B cell (primary cell): ENCODE data around the gene ATL1. TPM values are rescaled to one million over a fixed set of nuclear protein-coding genes. Genes with fewer than 3 reads are reported as not detected.
A peak's percentile ranks its signal among the peaks of the same experiment; 100 is the strongest.
"Not testable (repeated sequence)": the region's sequence is repeated elsewhere in the genome, so short reads cannot be mapped to it uniquely, and the experiment has no call there.

Source experiments
- ATAC-seq: fragments of 200-7000 bp; cut with Tn5 transposase; one replicate; pipeline ENCODE4 v1.10.0; 2021; ENCODE audit warnings: low read depth, mild to moderate bottlenecking, moderate number of reproducible peaks, moderate library complexity
- CTCF ChIA-PET: fragments of 350-600 bp; sonication (Branson Sonifier 250); formaldehyde crosslinking; loops from one replicate; lab custom pipeline; 2021; ENCODE audit warnings: antibody characterized with exemption, inconsistent platforms; lab: Charles Lee
- POLR2A ChIA-PET: fragments of 350-600 bp; sonication (Branson Sonifier 250); formaldehyde crosslinking; loops from one replicate; lab custom pipeline; 2021; ENCODE audit warnings: antibody characterized with exemption; lab: Charles Lee
- DNase-seq: peaks from one replicate; pipeline ENCODE4 v3.0.0; 2013
- H2AFZ ChIP-seq: 2 replicates; pipeline ENCODE4 v1.6.1; 2012; ENCODE audit warnings: mild to moderate bottlenecking, low read depth, low read length; ENCODE audit not compliant: insufficient read depth, poor library complexity, severe bottlenecking
- H3K27ac ChIP-seq, 2 donors: 1 replicate in 1 of 2; 2 replicates in 1 of 2; pipeline ENCODE4 v1.5.1; 2012 to 2013; ENCODE audit warnings: low read length in 2 of 2, mild to moderate bottlenecking in 2 of 2, moderate library complexity in 1 of 2
- H3K27me3 ChIP-seq, 4 experiments: fragments of 200-600 bp in 1 of 4; sonication (generic) in 1 of 4; replicated peaks in 1 of 4; 1 replicate in 2 of 4; 2 replicates in 2 of 4; pipeline versions ENCODE4 v1.6.1 to v1.7.0; 2013 to 2016; ENCODE audit warnings: low read length in 3 of 4, mild to moderate bottlenecking in 2 of 4, mixed read lengths in 1 of 4, moderate library complexity in 1 of 4; ENCODE audit not compliant: insufficient read depth in 4 of 4, control insufficient read depth in 3 of 4; ENCODE audit errors: control extremely low read depth in 1 of 4
- H3K36me3 ChIP-seq, 2 experiments: replicated peaks in 1 of 2; 1 replicate in 1 of 2; 2 replicates in 1 of 2; pipeline versions ENCODE4 v1.6.1 to v1.7.1; 2013; ENCODE audit warnings: low read length in 1 of 2; ENCODE audit not compliant: insufficient read depth in 2 of 2, control insufficient read depth in 1 of 2; ENCODE audit errors: control extremely low read depth in 1 of 2, extremely low read depth in 1 of 2
- H3K4me1 ChIP-seq, 2 donors: fragments of 200-600 bp in 1 of 2; sonication (generic) in 1 of 2; 1 replicate in 1 of 2; 2 replicates in 1 of 2; pipeline versions ENCODE4 v1.5.1 to v1.6.1; 2013 to 2017; ENCODE audit warnings: low read length in 2 of 2; ENCODE audit not compliant: control insufficient read depth in 2 of 2, insufficient read depth in 2 of 2
- H3K4me2 ChIP-seq: replicated peaks from 2 replicates; pipeline ENCODE3; 2012; ENCODE audit warnings: mild to moderate bottlenecking, low read depth, low read length; ENCODE audit not compliant: poor library complexity, severe bottlenecking
- H3K4me3 ChIP-seq, 5 experiments: fragments of 200-600 bp in 1 of 5; sonication (generic) in 1 of 5; 1 replicate in 3 of 5; 2 replicates in 2 of 5; pipeline versions ENCODE4 v1.5.1 to v1.7.0; 2011 to 2016; ENCODE audit warnings: low read length in 4 of 5, mild to moderate bottlenecking in 4 of 5, low read depth in 2 of 5, control low read depth in 1 of 5, moderate library complexity in 1 of 5; ENCODE audit not compliant: insufficient read depth in 1 of 5; ENCODE audit errors: control extremely low read depth in 1 of 5, extremely low read depth in 1 of 5
- H3K79me2 ChIP-seq: fragments of 200-600 bp; sonication (generic); one replicate; pipeline ENCODE4 v1.6.0; 2016; ENCODE audit warnings: low read length; ENCODE audit not compliant: control insufficient read depth, insufficient read depth
- H3K9ac ChIP-seq: fragments of 200-600 bp; sonication (generic); 2 replicates; pipeline ENCODE4 v1.6.1; 2017; ENCODE audit warnings: mild to moderate bottlenecking, low read length, moderate library complexity
- H3K9me3 ChIP-seq, 3 donors: one replicate each; pipeline versions ENCODE4 v1.6.1 to v1.7.1; 2013; ENCODE audit warnings: low read length in 2 of 3; ENCODE audit not compliant: control insufficient read depth in 2 of 3, insufficient read depth in 1 of 3; ENCODE audit errors: control extremely low read depth in 1 of 3
- H4K20me1 ChIP-seq: 2 replicates; pipeline ENCODE4 v1.6.0; 2012; ENCODE audit warnings: mild to moderate bottlenecking, low read length; ENCODE audit not compliant: insufficient read depth, control insufficient read depth, poor library complexity, severe bottlenecking
- H3K27ac Mint-ChIP-seq: one replicate; pipeline ENCODE4 v1.8.0; 2021; ENCODE audit warnings: mixed read lengths
- H3K27me3 Mint-ChIP-seq: one replicate; pipeline ENCODE4 v1.8.0; 2021; ENCODE audit warnings: mixed read lengths
- H3K4me1 Mint-ChIP-seq: one replicate; pipeline ENCODE4 v1.8.0; 2021; ENCODE audit warnings: mixed read lengths
- H3K4me3 Mint-ChIP-seq: one replicate; pipeline ENCODE4 v1.8.0; 2021; ENCODE audit warnings: mixed read lengths
- H3K9me3 Mint-ChIP-seq: one replicate; pipeline ENCODE4 v1.8.0; 2022; ENCODE audit warnings: mixed read lengths; ENCODE audit not compliant: insufficient read depth
- CTCF ChIP-seq: fragments of 200-600 bp; IDR thresholded peaks from one replicate; pipeline ENCODE4 v1.8.0; 2022; ENCODE audit warnings: antibody characterized with exemption, mild to moderate bottlenecking
- EZH2 ChIP-seq: IDR thresholded peaks from 2 replicates; pipeline ENCODE4 v1.6.1; 2012; ENCODE audit warnings: borderline replicate concordance, low read depth, mild to moderate bottlenecking, moderate library complexity, low read length; ENCODE audit not compliant: insufficient read depth, poor library complexity, severe bottlenecking
- WGBS: methylation state at CpG from one replicate; pipeline ENCODE4 v1.1.5; 2013; ENCODE audit warnings: missing lambda C conversion rate; ENCODE audit not compliant: insufficient coverage; 5-methylcytosine and 5-hydroxymethylcytosine counted together
- intact Hi-C: fragments of 100-400 bp; cut with micrococcal nuclease; formaldehyde crosslinking; loops from one replicate; pipeline ENCODE4 v1.10.0; 2022
- polyA plus RNA-seq: library from polyadenylated mRNA; depleted of rRNA; stranded (reverse); fragments of >200 nt; gene quantifications from 2 replicates; pipeline ENCODE4 v1.2.3, GENCODE V29; 2012
- total RNA-seq, 2 donors: library from RNA; stranded (reverse); fragments of 120-200 nt in 1 of 2; gene quantifications; 1 replicate in 1 of 2; 2 replicates in 1 of 2; pipeline versions ENCODE4 v1.2.3 to v1.2.4, GENCODE V29; 2013 to 2022

The ATL1 gene
- total and polyA plus RNA-seq, 2 donors (not counting 1 experiment from before 2014, with no cell fraction given), result 2.9 TPM

- Histone ChIP-seq H3K4me1 (peaks cover 22 to 46% of the 10 kb centered on the region in 2 donors), H3K4me3 (peak overlapping the region in 2 of 5 experiments; percentile 3 to 93), H3K4me2 (peak overlapping the region; percentile 88), H3K9ac (peak overlapping the region; percentile 39), H3K27ac (peak overlapping the region; percentile 17 to 91), H3K36me3 (peaks cover 13 to 27% of the 10 kb centered on the region in 2 experiments), H3K79me2 (peaks cover 71% of the 10 kb centered on the region)
- Mint-ChIP-seq H3K4me1 (peaks cover 40% of the 10 kb centered on the region), H3K27ac (peak overlapping the region; percentile 71), H3K4me3 (peak overlapping the region; percentile 80)
- H3K27me3 ChIP-seq, H3K27me3 Mint-ChIP-seq, CTCF ChIA-PET, H4K20me1 ChIP-seq, H2AFZ ChIP-seq, DNase-seq, H3K9me3 Mint-ChIP-seq, H3K9me3 ChIP-seq: not testable (repeated sequence)
- peak; percentile 25 for ATAC-seq
- WGBS, result no CpG with 5 or more reads among the region's 5 CpGs
- POLR2A ChIA-PET, result interaction anchor here (0.6 kb wide), 1 partner anchor 125 kb away, joined by 3 read pairs; no protein-coding TSS in a partner anchor
- intact Hi-C loops, result loop anchor here (5.0 kb wide), 3 partner anchors 47 to 353 kb away; partner anchors contain the start of genes DMAC2L, L2HGDH and NIN
Measured at GRCh38 chr14:50665300-50665699, 105.4 kb downstream of the ATL1 start.

GRCh38 chr14:50666772-50667683 lies 107.1 kb downstream of the ATL1 start:
- ATAC-seq (peak; percentile 16), DNase-seq (peak; percentile 66)
- peak overlapping the region; percentile 73 for H2AFZ ChIP-seq
- H3K27ac ChIP-seq, result peak overlapping the region; percentile 83 to 91
- TF ChIP-seq EZH2, result no peak
- TF ChIP-seq CTCF, result no peak
- H3K36me3 ChIP-seq, result peaks cover 1 to 11% of the 10 kb centered on the region in 2 experiments
- peak overlapping the region; percentile 97 for H3K9ac ChIP-seq
- intact Hi-C loops, result loop anchor here (2.0 to 5.0 kb wide), 4 partner anchors 14 to 355 kb away; partner anchors contain the start of genes DMAC2L, L2HGDH and NIN
- H4K20me1 ChIP-seq, result no peaks in the 10 kb centered on the region
- ChIA-PET CTCF (interaction anchor here (0.9 to 1.4 kb wide), 5 partner anchors 10 to 123 kb away, joined by 3 to 6 read pairs (median 4); no protein-coding TSS in a partner anchor), POLR2A (interaction anchor here (0.8 to 1.2 kb wide), 2 partner anchors 14 to 193 kb away, joined by 3 to 8 read pairs; no protein-coding TSS in a partner anchor)
- H3K4me1 ChIP-seq, result peaks cover 22 to 42% of the 10 kb centered on the region in 2 donors
- no peaks in the 10 kb centered on the region for H3K27me3 ChIP-seq
- 0% methylated on average over 6 of the region's 20 CpGs for WGBS
- H3K4me2 ChIP-seq, result peak overlapping the region; percentile 88
- H3K79me2 ChIP-seq, result peaks cover 53% of the 10 kb centered on the region
- no peak overlapping the region for H3K27ac Mint-ChIP-seq
- H3K4me1 Mint-ChIP-seq, result peaks cover 28% of the 10 kb centered on the region
- peak overlapping the region; percentile 46 to 93 (median 70) for H3K4me3 ChIP-seq
- H3K4me3 Mint-ChIP-seq, result no peak overlapping the region
- no peaks in the 10 kb centered on the region for H3K9me3 Mint-ChIP-seq
- no peaks in the 10 kb centered on the region for H3K27me3 Mint-ChIP-seq
- no peaks in the 10 kb centered on the region for H3K9me3 ChIP-seq
